Stimulated activated CD4-positive, alpha-beta T cell treated with anti-CD3 and anti-CD28 coated beads, Interleukin-2, amount 100 ng/mL, for 24 hours (primary cell): ENCODE data around the gene AP3D1.

Experiments used
- DNase-seq, 2 donors: peaks; one replicate each; pipeline ENCODE4 v3.0.0-alpha.2; 2020

The AP3D1 gene

GRCh38 chr19:2081873-2082810 is 69.2 kb downstream of the AP3D1 start:
- peak in 1 of 2 donors; percentile 56 for DNase-seq

- DNase-seq = no peak
Observed at GRCh38 chr19:2080336-2080988, 70.9 kb downstream of the AP3D1 start.

- DNase-seq = no peak
Observed at GRCh38 chr19:2079865-2080301, 71.5 kb downstream of the AP3D1 start.

- no peak for DNase-seq
Observed at GRCh38 chr19:2079076-2079864, 72.1 kb downstream of the AP3D1 start.

GRCh38 chr19:2077833-2078619 is 73.3 kb downstream of the AP3D1 start:
- no peak for DNase-seq

- no peak for DNase-seq
Observed at GRCh38 chr19:2077398-2077797, 74.0 kb downstream of the AP3D1 start.

GRCh38 chr19:2076526-2076944 is 74.8 kb downstream of the AP3D1 start:
- DNase-seq = no peak

- no peak for DNase-seq
Observed at GRCh38 chr19:2072757-2073551, 78.4 kb downstream of the AP3D1 start.

- no peak for DNase-seq
Observed at GRCh38 chr19:2070986-2071673, 80.2 kb downstream of the AP3D1 start.

- no peak for DNase-seq
Observed at GRCh38 chr19:2070436-2070827, 80.9 kb downstream of the AP3D1 start.

GRCh38 chr19:2064788-2065524 is 86.4 kb downstream of the AP3D1 start:
- no peak for DNase-seq

- DNase-seq = no peak
Observed at GRCh38 chr19:2064395-2064787, 87.0 kb downstream of the AP3D1 start.

GRCh38 chr19:2063824-2064223 is 87.5 kb downstream of the AP3D1 start:
- no peak for DNase-seq

- DNase-seq = no peak
Observed at GRCh38 chr19:2062770-2063169, 88.6 kb downstream of the AP3D1 start.

- no peak for DNase-seq
Observed at GRCh38 chr19:2062389-2062729, 89.0 kb downstream of the AP3D1 start.

GRCh38 chr19:2061495-2062388 is 89.6 kb downstream of the AP3D1 start:
- DNase-seq = peak; percentile 99

- peak; percentile 58 to 66 for DNase-seq
Observed at GRCh38 chr19:2060884-2061494, 90.4 kb downstream of the AP3D1 start.

GRCh38 chr19:2059422-2060201 is 91.8 kb downstream of the AP3D1 start:
- no peak for DNase-seq
